ENCODE data around the gene GSX2. TPM values are rescaled to one million over a fixed set of nuclear protein-coding genes. Genes with fewer than 3 reads are reported as not detected.

GSX2 gene
- total RNA-seq, 6 experiments from 2014 or later = not detected

DNA sequence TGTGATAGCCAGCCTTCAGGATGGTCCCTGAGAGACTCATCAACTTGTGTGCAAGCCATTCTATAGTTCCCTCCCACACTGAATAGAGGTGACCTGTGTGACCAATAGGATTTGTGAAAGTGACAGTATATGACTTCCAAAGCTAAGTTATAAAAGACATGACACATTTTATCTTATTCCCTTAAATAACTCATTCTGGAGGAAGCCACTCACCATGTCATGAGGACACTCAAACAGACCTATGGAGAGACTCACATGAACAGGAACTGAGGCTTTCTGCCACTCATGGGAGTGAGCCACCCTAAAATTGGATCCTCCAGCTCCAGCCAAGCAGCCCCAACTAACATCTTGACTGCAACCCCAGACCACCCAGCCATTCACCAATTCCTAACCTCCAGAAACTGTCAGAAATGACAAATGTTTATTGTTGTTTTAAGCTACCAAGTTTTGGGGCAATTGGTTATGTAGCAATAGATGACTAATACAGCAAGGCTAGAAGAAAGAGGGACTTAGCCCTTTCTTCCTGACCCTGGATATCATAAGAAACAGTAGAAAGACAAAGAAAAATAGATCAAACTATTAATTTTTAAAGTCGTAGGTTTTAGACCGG, 26.6 kb upstream of the GSX2 start:
- WGBS (ENCODE audit: insufficient coverage, low coverage, low lambda C conversion rate, missing lambda C conversion rate) = 91% methylated on average over 2 of the region's 2 CpGs
- Histone ChIP-seq H3K27me3 (no peaks in the 10 kb centered on the region), H3K27ac (no peak overlapping the region), H3K36me3 (no peaks in the 10 kb centered on the region), H3K9me3 (no peaks in the 10 kb centered on the region), H3K4me3 (no peak overlapping the region), H3K4me1 (no peaks in the 10 kb centered on the region)
- TF ChIP-seq, protein P1, sequence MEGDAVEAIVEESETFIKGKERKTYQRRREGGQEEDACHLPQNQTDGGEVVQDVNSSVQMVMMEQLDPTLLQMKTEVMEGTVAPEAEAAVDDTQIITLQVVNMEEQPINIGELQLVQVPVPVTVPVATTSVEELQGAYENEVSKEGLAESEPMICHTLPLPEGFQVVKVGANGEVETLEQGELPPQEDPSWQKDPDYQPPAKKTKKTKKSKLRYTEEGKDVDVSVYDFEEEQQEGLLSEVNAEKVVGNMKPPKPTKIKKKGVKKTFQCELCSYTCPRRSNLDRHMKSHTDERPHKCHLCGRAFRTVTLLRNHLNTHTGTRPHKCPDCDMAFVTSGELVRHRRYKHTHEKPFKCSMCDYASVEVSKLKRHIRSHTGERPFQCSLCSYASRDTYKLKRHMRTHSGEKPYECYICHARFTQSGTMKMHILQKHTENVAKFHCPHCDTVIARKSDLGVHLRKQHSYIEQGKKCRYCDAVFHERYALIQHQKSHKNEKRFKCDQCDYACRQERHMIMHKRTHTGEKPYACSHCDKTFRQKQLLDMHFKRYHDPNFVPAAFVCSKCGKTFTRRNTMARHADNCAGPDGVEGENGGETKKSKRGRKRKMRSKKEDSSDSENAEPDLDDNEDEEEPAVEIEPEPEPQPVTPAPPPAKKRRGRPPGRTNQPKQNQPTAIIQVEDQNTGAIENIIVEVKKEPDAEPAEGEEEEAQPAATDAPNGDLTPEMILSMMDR (IDR thresholded peaks at IDR 0.05) = no peak
- intact Hi-C loops (cut with DNase I) = no loop called here
- ATAC-seq (no peak), DNase-seq (no peak)

DNA sequence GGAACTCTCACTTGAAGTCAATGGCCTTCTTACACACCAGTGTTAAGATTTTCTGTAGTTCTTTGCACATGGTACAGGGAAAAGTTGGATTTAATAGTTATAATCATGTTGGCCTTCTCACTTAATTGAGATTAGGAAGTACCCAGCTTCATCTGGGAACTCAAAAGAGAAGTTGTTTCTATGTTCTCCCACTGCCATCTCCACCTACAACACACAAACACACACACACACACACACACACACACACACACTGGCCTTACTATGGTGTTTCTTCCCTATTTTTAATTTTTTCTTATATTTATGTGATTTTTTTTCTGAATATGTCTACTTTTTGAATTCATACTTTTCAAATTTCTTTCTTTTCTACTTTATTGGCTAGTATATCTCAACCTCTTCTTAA, 25.6 kb upstream of the GSX2 start:
- intact Hi-C loops (cut with DNase I) = no loop called here
- no peaks in the 10 kb centered on the region for H3K9me3 ChIP-seq
- DNase-seq (no peak), ATAC-seq (no peak)
- no peaks in the 10 kb centered on the region for H3K36me3 ChIP-seq
- TF ChIP-seq, protein P1 (IDR thresholded peaks at IDR 0.05) = no peak
- TF ChIP-seq POLR2A (IDR thresholded peaks at IDR 0.05) = no peak
- no peak overlapping the region for H3K27ac ChIP-seq
- H3K4me3 ChIP-seq = no peak overlapping the region
- H3K4me1 ChIP-seq = no peaks in the 10 kb centered on the region
- no peaks in the 10 kb centered on the region for H3K27me3 ChIP-seq

DNA sequence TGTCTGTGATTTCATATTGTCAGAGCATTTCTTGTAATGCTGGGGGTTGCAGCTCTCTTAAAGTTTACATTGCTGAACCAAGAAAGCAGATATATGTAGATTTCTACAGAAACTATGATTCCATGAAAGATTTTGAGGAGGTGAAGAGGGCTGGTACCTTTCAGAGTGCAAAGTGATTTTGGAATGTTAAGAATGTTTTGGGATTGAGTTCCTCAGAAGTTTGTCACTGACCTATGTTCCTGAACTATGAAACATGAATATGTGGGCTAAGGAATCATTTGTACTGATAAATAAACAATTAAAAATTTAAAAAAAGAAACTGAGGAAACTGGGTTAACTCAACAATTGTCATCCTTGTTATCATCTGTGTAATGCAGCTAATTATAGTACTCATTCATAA, 23.3 kb upstream of the GSX2 start:
- H3K4me1 ChIP-seq = no peaks in the 10 kb centered on the region
- no peak overlapping the region for H3K4me3 ChIP-seq
- no peaks in the 10 kb centered on the region for H3K27me3 ChIP-seq
- no peaks in the 10 kb centered on the region for H3K9me3 ChIP-seq
- intact Hi-C loops (cut with DNase I) = no loop called here
- H3K27ac ChIP-seq = no peak overlapping the region
- ATAC-seq (no peak), DNase-seq (no peak)
- no peaks in the 10 kb centered on the region for H3K36me3 ChIP-seq
- no peak for TF ChIP-seq POLR2A (IDR thresholded peaks at IDR 0.05)
- TF ChIP-seq, protein P1 (IDR thresholded peaks at IDR 0.05) = no peak

- no peaks in the 10 kb centered on the region for H3K36me3 ChIP-seq
- peak in 1 of 4 donors; percentile 24 for ATAC-seq
These were observed 22.2 kb upstream of the GSX2 start for GRCh38 chr4:54077812-54078211.

More at GRCh38 chr4:54077812-54078211, 22.2 kb upstream of the GSX2 start:
- TF ChIP-seq, protein P1 (IDR thresholded peaks at IDR 0.05) = no peak
- TF ChIP-seq POLR2A (IDR thresholded peaks at IDR 0.05) = no peak
- no peak overlapping the region for H3K4me3 ChIP-seq
- no peaks in the 10 kb centered on the region for H3K27me3 ChIP-seq
- 100% methylated on average over 1 of the region's 1 CpG for WGBS (ENCODE audit: insufficient coverage, low coverage, low lambda C conversion rate, missing lambda C conversion rate)
- H3K4me1 ChIP-seq = no peaks in the 10 kb centered on the region
- intact Hi-C loops (cut with DNase I) = no loop called here
- H3K9me3 ChIP-seq = no peaks in the 10 kb centered on the region
- no peak for DNase-seq
- H3K27ac ChIP-seq = no peak overlapping the region
